HL-60 (cell line): ENCODE results near the gene FAM204A.

Experiments used
- DNase-seq, 2 experiments: peaks; one replicate each; pipeline ENCODE4 v3.0.0-alpha.2; 2010 to 2020; ENCODE audit warnings: low read depth in 1 of 2, low spot score in 1 of 2
- H3K27ac ChIP-seq: fragments of 250-450 bp; sonication (Bioruptor Pico); replicated peaks from 2 replicates; pipeline ENCODE4 v1.5.1; 2020; ENCODE audit warnings: mild to moderate bottlenecking, moderate library complexity
- H3K27me3 ChIP-seq: fragments of 250-450 bp; sonication (Bioruptor Pico); 2 replicates; pipeline ENCODE4 v1.5.1; 2021; ENCODE audit warnings: mild to moderate bottlenecking, moderate library complexity; ENCODE audit not compliant: insufficient read depth, poor library complexity, severe bottlenecking
- H3K4me3 ChIP-seq: replicated peaks from 2 replicates; pipeline ENCODE4 v1.5.1; 2011; ENCODE audit warnings: mild to moderate bottlenecking, control low read depth, low read length; ENCODE audit not compliant: insufficient read depth
- CTCF ChIP-seq: IDR thresholded peaks from one replicate; pipeline ENCODE4 v1.5.1; 2011; ENCODE audit warnings: low read length, control low read depth, inconsistent platforms; ENCODE audit not compliant: insufficient read depth
- GABPA ChIP-seq: IDR thresholded peaks from 2 replicates; pipeline ENCODE4 v1.6.1; 2012; ENCODE audit warnings: low read depth
- POLR2AphosphoS5 ChIP-seq: IDR thresholded peaks from 2 replicates; pipeline ENCODE4 v1.6.1; 2012; ENCODE audit warnings: low read depth
- REST ChIP-seq: IDR thresholded peaks from 2 replicates; pipeline ENCODE4 v1.6.1; 2012; ENCODE audit warnings: low read depth; ENCODE audit not compliant: insufficient replicate concordance
- SPI1 ChIP-seq: IDR thresholded peaks from 2 replicates; pipeline ENCODE4 v1.6.1; 2012; ENCODE audit warnings: low read depth, mild to moderate bottlenecking, borderline replicate concordance

FAM204A gene

GRCh38 chr10:118286051-118286838 is 55.9 kb downstream of the FAM204A start:
- H3K27ac ChIP-seq: no peak overlapping the region
- H3K4me3 ChIP-seq: no peak overlapping the region
- DNase-seq: no peak
- TF ChIP-seq GABPA: no peak
- no peaks in the 10 kb centered on the region for H3K27me3 ChIP-seq

- no peak for DNase-seq
- H3K4me3 ChIP-seq: no peak overlapping the region
- H3K27me3 ChIP-seq: no peaks in the 10 kb centered on the region
- H3K27ac ChIP-seq: no peak overlapping the region
- TF ChIP-seq POLR2AphosphoS5: no peak
- no peak for TF ChIP-seq GABPA
- TF ChIP-seq CTCF: no peak
- TF ChIP-seq REST: no peak
- no peak for TF ChIP-seq SPI1
These were observed 59.5 kb downstream of the FAM204A start for GRCh38 chr10:118282670-118283069.

- TF ChIP-seq SPI1 (no peak), REST (no peak), GABPA (no peak), CTCF (no peak), POLR2AphosphoS5 (no peak)
- no peak overlapping the region for H3K27ac ChIP-seq
- no peaks in the 10 kb centered on the region for H3K27me3 ChIP-seq
- no peak overlapping the region for H3K4me3 ChIP-seq
- DNase-seq: no peak
These were observed 63.5 kb downstream of the FAM204A start for GRCh38 chr10:118278649-118279048.

GRCh38 chr10:118277871-118278270 is 64.3 kb downstream of the FAM204A start:
- TF ChIP-seq CTCF: no peak
- no peak for TF ChIP-seq POLR2AphosphoS5
- no peak for TF ChIP-seq SPI1
- no peak for TF ChIP-seq GABPA
- TF ChIP-seq REST: no peak
- no peak overlapping the region for H3K27ac ChIP-seq
- H3K27me3 ChIP-seq: no peaks in the 10 kb centered on the region
- DNase-seq: no peak
- H3K4me3 ChIP-seq: no peak overlapping the region
